NCI-H2196 (cell line): ENCODE results near the gene OGT.

ENCODE experiments used
- DNase-seq: peaks from one replicate; lab custom pipeline; 2025; ENCODE audit not compliant: unreplicated experiment; lab: John Stamatoyannopoulos, UW

Gene OGT

GRCh38 chrX:71621603-71622002 is 88.7 kb downstream of the OGT start:
- no peak for DNase-seq

GRCh38 chrX:71622032-71622575 is 89.2 kb downstream of the OGT start:
- no peak for DNase-seq

- peak; percentile 71 for DNase-seq
Measured at GRCh38 chrX:71622576-71623450, 89.9 kb downstream of the OGT start.

GRCh38 chrX:71623714-71624113 is 90.8 kb downstream of the OGT start:
- DNase-seq = no peak

GRCh38 chrX:71625471-71625870 is 92.6 kb downstream of the OGT start:
- DNase-seq = no peak
